ENCODE data around the gene ZNF664.

Gene ZNF664

DNA sequence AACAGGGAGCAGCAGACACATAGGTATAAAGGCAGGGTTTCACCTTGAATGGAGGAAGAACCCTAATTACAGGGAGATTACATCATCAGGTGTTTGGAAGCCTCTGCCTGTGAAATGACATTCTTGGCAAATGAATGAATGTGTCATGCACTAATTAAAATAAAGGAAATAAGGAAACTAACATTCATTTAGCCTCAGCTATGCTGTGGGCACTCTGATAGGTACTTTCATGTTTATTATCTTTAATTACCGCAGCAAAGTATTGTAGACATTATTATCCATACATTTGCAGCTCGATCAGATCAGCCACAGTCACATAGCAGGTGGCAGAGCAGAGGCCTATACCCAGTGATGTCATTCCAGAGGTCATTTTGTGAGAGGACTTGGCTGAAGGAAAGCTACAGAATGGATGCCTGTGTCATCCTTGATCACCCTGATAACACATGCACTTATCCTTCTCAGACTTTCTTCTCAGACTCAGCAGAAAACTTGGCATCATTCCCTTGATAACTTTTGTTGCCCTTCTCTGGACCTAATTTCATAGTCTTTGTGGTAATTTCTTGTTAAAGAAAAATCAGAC, 18.4 kb downstream of the ZNF664 start:
- DNase-seq, result no peak

DNA sequence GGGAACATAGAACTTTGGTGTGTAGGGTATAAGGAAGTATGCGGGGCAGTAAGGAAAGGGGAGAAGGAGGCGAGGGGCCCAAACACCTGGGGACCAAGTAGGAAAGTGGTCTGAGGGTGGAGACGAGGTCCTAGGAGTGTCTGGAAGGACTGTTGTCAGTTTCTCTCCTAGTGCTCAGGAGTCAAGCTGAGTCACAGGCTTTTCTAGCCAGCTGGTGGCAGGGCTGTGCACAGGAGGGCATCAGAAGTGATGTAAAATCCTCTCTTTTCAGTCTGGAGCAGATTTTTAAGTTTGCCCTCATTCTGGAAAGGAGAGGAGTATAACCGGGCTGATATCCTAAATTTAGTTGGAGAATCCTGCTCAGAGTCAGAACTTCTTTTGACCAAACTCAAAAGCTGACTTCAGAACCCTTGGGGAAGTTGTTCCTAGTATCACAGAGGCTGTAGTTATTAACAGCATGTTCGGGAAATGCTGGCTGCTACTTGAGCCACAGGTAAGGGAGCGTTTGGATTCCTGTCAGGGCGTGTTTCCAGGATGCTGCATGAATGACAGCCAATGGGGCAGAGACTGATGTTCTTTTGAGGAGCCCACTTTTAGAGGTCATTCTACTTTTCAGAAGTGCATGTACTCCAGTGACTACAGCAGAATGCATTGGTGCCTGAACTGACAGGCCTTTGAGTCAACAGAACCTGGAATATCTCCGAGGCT, 19.3 kb downstream of the ZNF664 start:
- DNase-seq, result no peak

DNA sequence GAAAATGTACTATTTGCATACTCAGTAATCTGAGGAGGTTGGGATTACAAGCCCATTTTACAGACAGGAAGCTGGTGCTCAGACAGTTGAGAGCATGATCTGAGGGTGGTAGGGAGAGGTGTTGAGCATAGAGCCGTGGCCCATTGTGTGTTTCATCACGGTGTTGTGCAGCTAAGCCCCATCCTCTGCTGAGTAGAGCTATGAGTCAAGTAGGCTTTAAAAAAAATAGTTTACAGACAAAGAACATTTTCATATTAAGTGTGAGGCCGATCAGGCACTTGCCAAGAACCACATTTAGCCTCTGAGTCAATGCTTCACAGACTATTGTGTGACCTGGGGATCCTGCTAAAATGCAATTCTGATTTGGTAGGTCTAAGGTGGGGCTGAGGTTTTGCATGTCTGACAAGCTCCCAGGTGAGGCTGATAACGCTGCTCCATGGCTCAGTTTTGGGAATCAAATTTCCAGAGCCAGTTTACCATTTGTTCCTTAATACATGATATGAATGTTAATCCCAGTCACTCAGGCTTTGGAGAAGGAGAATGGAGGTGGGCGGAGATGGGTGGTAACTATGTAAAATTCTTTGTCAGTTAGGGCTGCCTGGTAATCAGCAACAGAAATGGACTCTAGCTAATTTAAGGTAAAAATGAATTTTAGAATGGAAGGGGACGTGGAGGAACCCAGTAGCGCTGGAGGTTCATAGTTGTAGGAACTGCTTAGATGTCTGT, 22.2 kb downstream of the ZNF664 start:
- peak; percentile 26 for DNase-seq

- no peak for DNase-seq
Observed at GRCh38 chr12:123996581-123996980, 23.6 kb downstream of the ZNF664 start.

- DNase-seq, result no peak
Observed at GRCh38 chr12:123997033-123997822, 24.2 kb downstream of the ZNF664 start.

DNA sequence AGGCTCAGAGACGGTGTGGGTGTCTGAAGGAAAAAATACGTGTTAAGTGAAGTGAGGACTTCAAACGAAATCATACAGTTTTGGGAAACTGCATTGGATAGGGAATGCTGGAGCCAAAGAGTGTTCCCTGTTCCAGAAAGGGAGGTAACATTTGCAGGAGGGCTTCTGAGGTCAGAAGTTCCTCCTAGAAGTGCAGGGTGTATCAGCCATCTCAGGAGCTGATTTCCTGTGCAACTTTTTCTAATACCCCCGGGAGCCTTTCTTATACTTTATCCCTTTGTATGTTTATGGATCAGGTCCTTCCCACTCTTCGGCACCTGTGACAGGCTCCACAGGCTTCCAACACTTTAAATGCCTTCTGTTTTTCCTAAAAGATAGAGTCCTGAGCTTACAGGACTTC, 24.9 kb downstream of the ZNF664 start:
- DNase-seq, result no peak

GRCh38 chr12:123998344-123998990, 25.5 kb downstream of the ZNF664 start:
- DNase-seq, result no peak

- no peak for DNase-seq
Observed at GRCh38 chr12:123998991-123999359, 26.0 kb downstream of the ZNF664 start.

DNA sequence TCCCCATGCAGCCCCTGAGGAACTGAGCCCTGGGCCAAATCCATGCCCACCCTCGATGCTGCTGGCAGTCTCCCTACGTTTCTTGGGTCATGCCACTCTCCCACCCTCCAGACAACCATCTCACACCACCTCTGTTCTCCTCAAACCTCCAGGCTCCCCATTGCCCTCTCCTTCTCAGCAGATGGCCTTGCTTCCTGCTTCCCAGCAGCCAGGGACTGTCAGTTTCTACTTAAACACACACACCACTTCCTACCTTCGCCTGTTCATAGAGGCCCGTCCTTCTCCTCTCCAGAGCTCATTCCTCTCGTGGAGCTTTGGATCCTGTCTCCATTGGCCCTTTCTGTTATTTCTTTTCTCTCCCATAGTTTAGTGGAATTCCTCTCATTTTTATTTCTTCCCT, 27.1 kb downstream of the ZNF664 start:
- DNase-seq, result no peak

DNA sequence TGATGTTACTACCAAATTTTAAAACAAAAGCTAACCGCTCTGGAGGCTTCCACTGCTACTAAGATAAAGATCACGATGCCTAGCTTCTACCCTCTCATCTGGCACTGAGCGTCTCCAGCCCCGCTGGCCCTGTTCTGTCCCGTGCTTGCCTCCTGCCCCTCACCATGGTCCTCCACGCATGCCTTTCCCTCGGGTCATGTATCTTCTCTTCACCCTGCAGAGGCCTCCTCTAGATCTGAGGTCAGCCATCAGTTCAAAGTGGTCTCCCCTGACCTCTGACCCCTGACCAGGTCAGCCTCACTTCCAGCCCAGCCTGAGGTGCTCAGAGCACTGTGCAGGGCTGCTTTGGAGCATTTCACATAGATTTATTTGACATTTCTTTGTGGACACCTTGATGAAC, 28.3 kb downstream of the ZNF664 start:
- DNase-seq, result no peak

DNA sequence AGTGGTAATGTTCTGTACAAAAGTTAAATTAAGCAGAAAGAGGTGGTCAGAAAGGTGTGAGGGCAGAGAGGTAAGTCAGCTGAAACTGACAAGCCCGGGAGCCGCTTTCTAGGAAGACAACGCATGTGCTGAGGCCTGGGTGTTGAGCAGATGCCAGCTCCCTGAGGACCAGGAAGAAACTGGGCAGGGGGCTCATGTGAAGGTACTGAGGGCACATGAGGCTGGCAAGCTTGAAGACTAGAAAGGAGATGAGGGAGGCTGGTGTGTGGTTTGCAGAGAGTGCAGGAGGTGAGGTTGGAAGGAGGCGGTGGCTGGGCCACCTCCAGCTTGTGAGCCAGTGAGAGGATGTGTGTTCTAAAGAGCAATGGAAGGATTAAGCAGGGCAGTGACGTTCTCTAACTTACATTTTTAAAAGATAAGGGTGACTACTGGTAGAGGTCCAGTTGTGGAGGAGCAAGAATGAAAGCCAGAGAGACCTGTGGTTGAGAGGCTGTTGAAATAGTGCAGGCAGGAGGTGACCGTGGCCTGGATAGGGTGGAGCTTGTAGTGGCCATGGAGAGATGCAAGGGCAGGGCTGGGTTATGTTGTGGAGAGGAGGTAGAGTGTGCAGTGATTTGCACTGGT, 29.1 kb downstream of the ZNF664 start:
- no peak for DNase-seq

- no peak for DNase-seq
Observed at GRCh38 chr12:124002654-124003053, 29.6 kb downstream of the ZNF664 start.

GRCh38 chr12:124004233-124004875, 31.3 kb downstream of the ZNF664 start:
- peak; percentile 87 for DNase-seq

GRCh38 chr12:124006085-124006845, 33.2 kb downstream of the ZNF664 start:
- no peak for DNase-seq

DNA sequence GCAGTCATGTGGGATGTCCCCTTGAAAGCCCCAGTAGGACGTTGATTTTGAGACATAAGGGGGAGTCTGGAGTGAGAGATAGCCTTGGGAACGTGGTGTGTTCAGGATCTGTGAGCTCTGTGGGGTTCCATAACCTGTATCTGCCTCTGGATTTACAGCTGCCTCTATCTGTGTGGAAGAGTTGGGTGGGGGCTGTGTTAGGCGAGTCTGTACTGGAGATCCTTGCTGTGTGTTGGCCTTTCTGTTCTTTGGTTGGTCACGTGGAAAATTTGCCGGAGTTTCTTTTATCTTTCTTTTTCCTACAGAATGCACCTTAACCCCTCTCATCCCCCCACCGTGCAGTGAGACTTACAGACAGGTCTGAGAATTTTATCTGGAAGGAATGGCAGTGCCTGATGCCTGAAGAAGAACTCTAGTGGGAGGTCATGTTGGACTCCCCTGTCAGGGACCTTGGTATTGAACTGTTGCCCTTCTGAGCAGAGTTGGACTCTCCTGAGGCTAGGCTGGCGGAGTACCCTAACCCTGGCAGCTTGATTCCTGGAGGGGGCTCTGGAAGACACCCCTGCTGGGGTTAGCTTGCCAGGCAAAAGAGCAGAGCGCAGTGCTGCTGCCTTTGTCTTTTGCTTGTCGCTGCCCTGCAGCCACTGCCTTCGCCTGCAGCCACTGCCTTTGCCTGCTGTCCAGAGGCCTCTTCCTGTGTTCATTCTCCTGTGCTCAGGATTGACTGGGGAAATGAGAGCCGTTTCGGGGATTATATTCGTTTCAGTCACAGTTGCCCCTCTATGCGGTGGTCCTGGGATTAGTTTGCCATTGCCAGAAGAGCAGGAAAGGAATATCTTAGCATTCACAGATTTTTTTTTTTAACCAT, 34.1 kb downstream of the ZNF664 start:
- no peak for DNase-seq

DNA sequence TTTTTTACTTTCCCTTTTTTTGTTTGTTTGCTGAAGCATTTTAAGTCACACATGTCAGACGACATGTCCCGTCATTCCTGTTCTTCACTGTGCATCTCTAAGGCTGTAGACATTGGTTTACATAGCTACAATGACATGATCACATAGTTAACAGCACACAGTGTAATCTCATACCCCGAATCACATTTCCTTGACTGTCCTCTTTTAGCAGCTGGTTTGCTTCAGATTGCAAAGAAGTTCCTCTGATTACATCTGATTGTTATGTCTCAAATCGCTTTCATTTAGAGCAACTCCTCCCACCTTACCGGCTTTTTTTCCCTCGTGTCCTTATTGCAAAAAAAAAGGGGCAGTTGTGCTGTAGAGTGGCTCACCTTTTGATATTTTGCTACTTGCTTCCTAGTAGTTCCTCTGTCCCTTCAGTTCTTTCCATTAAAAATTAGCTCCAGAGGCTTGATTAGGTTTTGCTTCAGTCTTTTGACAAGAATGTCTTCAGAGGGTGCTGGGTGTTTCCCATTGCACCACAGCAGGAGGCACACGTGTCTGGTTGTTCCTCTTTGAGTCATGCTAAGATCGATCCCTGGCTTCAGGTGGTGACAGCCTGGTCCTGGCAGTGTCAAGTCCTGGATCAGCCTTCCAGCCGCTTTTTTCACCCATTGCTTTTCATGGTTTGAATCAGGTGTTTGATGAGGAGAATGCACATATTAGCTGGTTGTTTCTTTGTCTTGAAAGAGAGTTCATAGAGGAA, 35.0 kb downstream of the ZNF664 start:
- no peak for DNase-seq

DNA sequence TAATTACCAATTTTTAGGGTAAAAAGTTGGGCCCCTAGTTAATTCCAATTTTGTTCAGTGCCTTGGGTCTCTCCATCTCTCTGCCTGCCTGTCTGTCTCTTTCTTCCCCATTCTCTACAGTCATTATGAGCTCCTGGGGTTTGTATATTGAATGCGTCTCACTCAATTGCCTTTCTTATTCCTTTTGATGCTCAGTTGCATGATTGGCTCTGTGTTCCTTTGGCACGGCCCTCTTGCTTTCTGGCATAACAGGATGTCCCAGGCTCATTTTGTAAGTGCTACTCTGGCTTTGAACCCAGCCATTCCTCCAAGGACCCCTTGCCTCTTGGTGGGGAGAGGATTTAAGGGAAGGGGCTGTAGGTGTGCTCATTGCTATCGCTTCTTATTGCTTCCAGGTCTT, 35.6 kb downstream of the ZNF664 start:
- DNase-seq, result no peak

- DNase-seq, result no peak
Observed at GRCh38 chr12:124009781-124010180, 36.8 kb downstream of the ZNF664 start.

DNA sequence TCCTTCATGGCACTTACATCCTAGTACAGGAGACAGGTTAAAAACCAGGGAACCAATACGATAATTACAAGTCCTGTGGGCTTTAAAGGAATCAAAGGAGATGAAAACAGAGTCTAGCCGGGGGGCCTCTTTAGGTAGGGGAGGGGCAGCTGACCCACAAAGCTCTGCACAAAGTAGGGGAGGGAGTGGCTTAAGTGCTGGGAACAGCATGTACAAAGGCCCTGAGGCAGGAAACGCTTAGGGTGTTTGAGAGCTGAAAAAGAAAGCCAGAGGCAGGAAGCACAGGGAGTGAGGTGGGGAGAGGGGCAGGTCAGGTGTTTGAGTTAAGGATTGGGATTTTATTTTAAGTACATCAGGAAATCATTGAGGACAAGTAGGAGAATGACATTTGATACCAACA, 37.7 kb downstream of the ZNF664 start:
- DNase-seq, result peak; percentile 45
